ENCODE data around the gene EIPR1.

The EIPR1 gene

DNA sequence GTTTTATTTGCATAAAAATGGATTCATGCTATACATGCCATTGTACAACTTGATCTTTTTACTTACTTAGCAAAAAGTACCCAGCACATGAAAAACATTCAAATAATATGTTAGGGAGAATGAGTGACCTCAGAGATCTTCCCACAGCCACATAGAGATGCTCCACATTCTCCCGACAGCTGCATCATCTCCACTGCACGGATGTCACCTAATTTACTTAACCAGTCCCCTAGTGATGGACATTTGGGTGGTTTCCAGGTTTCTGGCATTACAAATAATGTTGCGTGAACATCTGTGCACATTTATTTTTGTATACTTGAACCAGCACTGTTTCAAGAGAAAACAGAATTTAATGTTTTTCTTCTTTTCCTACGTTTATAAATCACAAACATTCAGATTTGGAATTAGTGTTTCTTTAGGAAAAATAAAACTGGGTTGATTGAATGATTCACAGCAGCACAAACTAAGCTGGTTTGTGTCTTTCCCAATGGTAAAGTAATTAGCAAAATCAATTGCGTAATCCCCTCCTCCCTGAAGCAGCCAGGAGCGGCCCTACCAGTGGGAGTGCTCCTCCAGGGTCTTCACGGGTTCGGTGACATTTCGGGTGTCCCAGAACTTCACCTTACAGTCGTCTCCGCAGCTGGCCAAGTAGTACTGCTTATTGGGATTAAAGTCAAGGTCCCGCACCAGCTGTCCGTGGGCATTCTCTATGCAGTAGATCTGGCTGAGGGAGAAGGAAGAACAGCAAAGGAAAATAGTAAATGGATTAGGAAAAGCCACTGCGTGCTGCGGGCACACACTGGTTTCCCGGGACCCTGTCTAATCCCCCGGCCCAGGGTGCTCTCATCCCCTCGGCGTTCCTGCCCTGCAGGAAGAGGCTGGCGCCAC lies 183.9 kb downstream of the EIPR1 start:
- ChIA-PET POLR2A (no interaction called here), CTCF (no interaction called here)
- H3K4me1 ChIP-seq (ENCODE audit: control extremely low read depth in 1 of 4, control insufficient read depth in 4 of 4, insufficient read depth in 4 of 4, low read length in 3 of 4) = peaks cover 0 to 12% (median 3%) of the 10 kb centered on the region in 4 experiments
- over 99% methylated on average over 16 of the region's 20 CpGs for WGBS (ENCODE audit: insufficient coverage)
- no peaks in the 10 kb centered on the region for H3K27me3 ChIP-seq (replicated peaks in 2 of 5; ENCODE audit: control insufficient read depth in 4 of 5, insufficient read depth in 5 of 5, low read length in 4 of 5)
- H3K36me3 ChIP-seq (ENCODE audit: control insufficient read depth in 4 of 4, insufficient read depth in 4 of 4, low read length in 3 of 4) = peaks cover 5 to 65% (median 39%) of the 10 kb centered on the region in 4 experiments
- no peak overlapping the region for H3K4me3 ChIP-seq (ENCODE audit: control insufficient read depth in 1 of 7, extremely low read depth in 1 of 7, insufficient read depth in 4 of 7, low read depth in 2 of 7, low read length in 6 of 7)
- no peak for DNase-seq
- H3K27ac ChIP-seq (ENCODE audit: insufficient read depth in 1 of 2, low read depth in 1 of 2, low read length in 2 of 2, poor library complexity in 1 of 2, severe bottlenecking in 2 of 2) = no peak overlapping the region
- H3K9me3 ChIP-seq (ENCODE audit: control extremely low read depth in 1 of 5, control insufficient read depth in 4 of 5, insufficient read depth in 2 of 5, low read depth in 1 of 5, low read length in 4 of 5) = no peaks in the 10 kb centered on the region

DNA sequence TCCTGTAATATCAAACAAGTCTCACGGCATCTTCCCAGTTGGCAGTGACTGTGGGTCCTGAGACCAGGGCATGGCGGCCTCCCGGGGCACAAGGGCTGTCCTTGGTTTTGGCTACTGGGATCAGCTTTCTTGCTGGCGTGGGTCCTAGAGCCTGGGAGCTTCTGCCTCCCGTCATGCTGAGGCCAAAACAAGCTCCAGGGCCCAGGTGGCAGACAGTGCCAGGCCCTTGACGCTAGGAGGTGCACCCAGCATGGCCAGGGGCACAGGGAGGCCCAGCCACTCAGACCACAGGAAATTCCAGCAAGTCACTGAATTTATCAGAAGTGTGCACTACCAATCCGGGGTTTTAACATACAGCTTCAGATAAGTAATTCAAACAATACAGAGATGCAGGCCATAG lies 184.7 kb downstream of the EIPR1 start:
- CTCF ChIA-PET = no interaction called here
- Histone ChIP-seq H3K4me1 (ENCODE audit: control extremely low read depth in 1 of 4, control insufficient read depth in 4 of 4, insufficient read depth in 4 of 4, low read length in 3 of 4) (peaks cover 0 to 12% (median 3%) of the 10 kb centered on the region in 4 experiments), H3K4me3 (ENCODE audit: control insufficient read depth in 1 of 7, extremely low read depth in 1 of 7, insufficient read depth in 4 of 7, low read depth in 2 of 7, low read length in 6 of 7) (no peak overlapping the region), H3K27me3 (replicated peaks in 2 of 5; ENCODE audit: control insufficient read depth in 4 of 5, insufficient read depth in 5 of 5, low read length in 4 of 5) (no peaks in the 10 kb centered on the region), H3K9me3 (ENCODE audit: control extremely low read depth in 1 of 5, control insufficient read depth in 4 of 5, insufficient read depth in 2 of 5, low read depth in 1 of 5, low read length in 4 of 5) (no peaks in the 10 kb centered on the region), H3K36me3 (ENCODE audit: control insufficient read depth in 4 of 4, insufficient read depth in 4 of 4, low read length in 3 of 4) (peaks cover 5 to 72% (median 42%) of the 10 kb centered on the region in 4 experiments), H3K27ac (ENCODE audit: insufficient read depth in 1 of 2, low read depth in 1 of 2, low read length in 2 of 2, poor library complexity in 1 of 2, severe bottlenecking in 2 of 2) (no peak overlapping the region)
- WGBS (ENCODE audit: insufficient coverage) = 98% methylated on average over 6 of the region's 7 CpGs
- POLR2A ChIA-PET = no interaction called here
- DNase-seq = no peak

DNA sequence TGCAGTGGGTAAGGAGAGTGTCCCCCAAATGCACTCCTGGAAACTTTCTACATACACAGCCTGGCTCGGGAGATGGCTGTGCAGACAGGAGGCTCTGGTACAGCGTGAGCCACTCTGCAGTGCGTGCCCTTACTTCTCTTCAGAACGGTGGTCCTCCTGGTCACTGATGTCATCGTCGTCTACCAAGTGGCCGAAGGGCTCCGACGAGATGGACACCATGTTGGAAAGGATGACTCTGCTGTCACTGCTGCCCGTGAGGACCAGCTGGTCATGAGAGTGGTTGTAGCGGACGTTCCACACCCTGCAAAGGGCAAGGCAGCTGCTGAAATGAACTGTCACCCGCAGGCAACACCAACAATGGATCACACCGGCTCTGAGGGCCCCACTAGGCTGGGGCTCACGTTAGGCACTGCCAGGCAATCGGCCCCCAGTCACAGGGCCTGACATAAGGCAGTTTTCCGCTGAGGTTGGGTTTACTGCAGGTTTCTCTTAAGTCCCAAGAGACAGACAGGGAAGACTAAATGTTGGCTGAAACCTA lies 185.3 kb downstream of the EIPR1 start:
- Histone ChIP-seq H3K36me3 (ENCODE audit: control insufficient read depth in 4 of 4, insufficient read depth in 4 of 4, low read length in 3 of 4) (peaks cover 5 to 72% (median 42%) of the 10 kb centered on the region in 4 experiments), H3K27ac (ENCODE audit: insufficient read depth in 1 of 2, low read depth in 1 of 2, low read length in 2 of 2, poor library complexity in 1 of 2, severe bottlenecking in 2 of 2) (no peak overlapping the region), H3K9me3 (ENCODE audit: control extremely low read depth in 1 of 5, control insufficient read depth in 4 of 5, insufficient read depth in 2 of 5, low read depth in 1 of 5, low read length in 4 of 5) (no peaks in the 10 kb centered on the region), H3K4me3 (ENCODE audit: control insufficient read depth in 1 of 7, extremely low read depth in 1 of 7, insufficient read depth in 4 of 7, low read depth in 2 of 7, low read length in 6 of 7) (no peak overlapping the region), H3K27me3 (replicated peaks in 2 of 5; ENCODE audit: control insufficient read depth in 4 of 5, insufficient read depth in 5 of 5, low read length in 4 of 5) (no peaks in the 10 kb centered on the region), H3K4me1 (ENCODE audit: control extremely low read depth in 1 of 4, control insufficient read depth in 4 of 4, insufficient read depth in 4 of 4, low read length in 3 of 4) (peaks cover 0 to 12% (median 3%) of the 10 kb centered on the region in 4 experiments)
- DNase-seq = no peak
- WGBS (ENCODE audit: insufficient coverage) = 98% methylated on average over 17 of the region's 17 CpGs
- POLR2A ChIA-PET = no interaction called here
- CTCF ChIA-PET = no interaction called here

DNA sequence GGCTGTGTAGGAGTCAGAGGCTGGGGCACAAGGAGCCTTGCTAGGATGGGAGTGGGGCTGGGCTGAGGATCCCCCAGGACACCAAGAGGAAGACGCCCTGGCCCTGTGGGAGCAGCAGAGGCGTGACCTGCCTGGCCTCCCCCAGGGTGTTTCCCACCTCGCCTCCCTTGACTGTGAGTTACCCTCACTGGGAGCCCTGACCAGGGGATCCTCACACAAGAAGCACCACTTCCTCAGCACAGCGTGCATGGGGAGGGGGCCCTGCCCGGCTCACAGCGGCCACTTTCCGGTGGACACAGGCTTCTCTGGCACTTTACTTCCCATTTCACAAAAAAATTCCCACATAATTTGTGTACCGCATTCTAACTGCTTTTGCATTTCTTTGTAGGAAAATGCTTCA lies 187.7 kb downstream of the EIPR1 start:
- Histone ChIP-seq H3K27ac (ENCODE audit: insufficient read depth in 1 of 2, low read depth in 1 of 2, low read length in 2 of 2, poor library complexity in 1 of 2, severe bottlenecking in 2 of 2) (no peak overlapping the region), H3K9me3 (ENCODE audit: control extremely low read depth in 1 of 5, control insufficient read depth in 4 of 5, insufficient read depth in 2 of 5, low read depth in 1 of 5, low read length in 4 of 5) (no peaks in the 10 kb centered on the region), H3K36me3 (ENCODE audit: control insufficient read depth in 4 of 4, insufficient read depth in 4 of 4, low read length in 3 of 4) (peaks cover 5 to 66% (median 41%) of the 10 kb centered on the region in 4 experiments), H3K4me1 (ENCODE audit: control extremely low read depth in 1 of 4, control insufficient read depth in 4 of 4, insufficient read depth in 4 of 4, low read length in 3 of 4) (no peaks in the 10 kb centered on the region), H3K27me3 (replicated peaks in 2 of 5; ENCODE audit: control insufficient read depth in 4 of 5, insufficient read depth in 5 of 5, low read length in 4 of 5) (no peaks in the 10 kb centered on the region), H3K4me3 (ENCODE audit: control insufficient read depth in 1 of 7, extremely low read depth in 1 of 7, insufficient read depth in 4 of 7, low read depth in 2 of 7, low read length in 6 of 7) (no peak overlapping the region)
- WGBS (ENCODE audit: insufficient coverage) = 97% methylated on average over 4 of the region's 8 CpGs
- no peak for DNase-seq
- ChIA-PET CTCF (no interaction called here), POLR2A (no interaction called here)

DNA sequence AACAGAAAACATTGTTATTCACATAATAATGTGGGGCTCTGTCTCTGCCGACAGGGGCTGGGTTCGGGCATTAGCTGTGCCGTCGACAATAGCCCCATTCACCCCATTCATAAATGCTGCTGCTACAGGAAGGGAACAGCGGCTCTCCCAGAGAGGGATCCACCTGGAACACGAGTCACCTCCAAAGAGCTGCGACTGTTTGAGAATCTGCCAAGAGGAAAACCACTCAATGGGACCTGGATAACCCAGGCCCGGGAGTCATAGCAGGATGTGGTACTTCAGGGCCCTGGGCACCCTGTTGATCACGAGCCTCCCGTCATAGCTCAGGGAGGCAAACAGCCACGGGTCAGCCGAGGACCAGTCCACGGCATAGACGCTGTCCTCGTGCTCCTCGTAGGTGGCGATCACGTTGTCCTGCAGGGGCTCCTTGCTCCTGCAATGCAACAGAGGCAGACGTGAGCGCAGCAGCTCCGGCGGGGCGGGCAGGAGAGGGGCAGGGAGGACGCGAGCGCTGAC lies 188.5 kb downstream of the EIPR1 start:
- DNase-seq = no peak
- CTCF ChIA-PET = no interaction called here
- Histone ChIP-seq H3K4me1 (ENCODE audit: control extremely low read depth in 1 of 4, control insufficient read depth in 4 of 4, insufficient read depth in 4 of 4, low read length in 3 of 4) (no peaks in the 10 kb centered on the region), H3K9me3 (ENCODE audit: control extremely low read depth in 1 of 5, control insufficient read depth in 4 of 5, insufficient read depth in 2 of 5, low read depth in 1 of 5, low read length in 4 of 5) (no peaks in the 10 kb centered on the region), H3K27me3 (replicated peaks in 2 of 5; ENCODE audit: control insufficient read depth in 4 of 5, insufficient read depth in 5 of 5, low read length in 4 of 5) (no peaks in the 10 kb centered on the region), H3K4me3 (ENCODE audit: control insufficient read depth in 1 of 7, extremely low read depth in 1 of 7, insufficient read depth in 4 of 7, low read depth in 2 of 7, low read length in 6 of 7) (no peak overlapping the region), H3K27ac (ENCODE audit: insufficient read depth in 1 of 2, low read depth in 1 of 2, low read length in 2 of 2, poor library complexity in 1 of 2, severe bottlenecking in 2 of 2) (no peak overlapping the region), H3K36me3 (ENCODE audit: control insufficient read depth in 4 of 4, insufficient read depth in 4 of 4, low read length in 3 of 4) (peaks cover 3 to 59% (median 38%) of the 10 kb centered on the region in 4 experiments)
- 94% methylated on average over 21 of the region's 26 CpGs for WGBS (ENCODE audit: insufficient coverage)
- POLR2A ChIA-PET = no interaction called here

DNA sequence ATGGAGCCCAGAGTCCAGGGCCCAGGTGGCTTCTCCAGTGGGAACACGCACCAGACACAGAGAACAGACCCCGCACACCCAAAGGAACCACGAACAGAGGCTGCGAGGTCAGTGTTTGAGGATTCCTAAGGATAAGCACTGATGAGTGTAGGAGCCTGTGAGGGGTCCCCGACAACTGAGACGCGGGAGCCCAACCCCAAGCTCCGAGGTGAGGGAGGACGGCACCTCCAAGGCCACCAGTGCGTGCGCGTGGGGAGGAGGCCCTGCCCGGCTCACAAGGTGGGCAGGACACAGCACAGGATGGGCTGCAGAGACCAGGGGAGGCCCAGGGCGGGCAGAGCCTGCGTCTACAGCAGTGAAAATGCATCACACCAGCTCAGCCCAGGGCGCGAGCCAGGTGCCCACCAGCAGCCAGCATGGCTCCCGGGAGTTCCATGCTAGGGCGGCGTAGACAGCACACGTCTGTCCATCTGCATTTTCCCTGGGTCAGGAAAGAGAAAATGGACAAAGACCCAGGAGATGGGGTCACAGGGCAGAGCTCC lies 189.1 kb downstream of the EIPR1 start:
- CTCF ChIA-PET = no interaction called here

DNA sequence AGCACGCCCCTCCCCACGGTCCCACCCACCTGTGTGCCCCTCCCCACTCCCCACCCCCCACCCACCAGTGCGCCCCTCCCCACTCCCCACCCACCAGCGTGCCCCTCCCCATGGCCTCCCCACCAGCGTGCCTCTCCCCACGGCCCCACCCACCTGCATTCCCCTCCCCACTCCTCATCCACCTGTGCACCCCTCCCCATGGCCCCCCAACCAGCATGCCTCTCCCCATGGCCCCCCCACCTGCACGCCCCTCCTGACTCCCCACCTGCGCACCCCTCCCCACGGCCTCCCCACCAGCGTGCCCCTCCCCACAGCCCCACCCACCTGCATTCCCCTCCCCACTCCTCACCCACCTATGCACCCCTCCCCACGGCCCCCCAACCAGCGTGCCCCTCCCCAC lies 190.2 kb downstream of the EIPR1 start:
- peaks cover 3 to 46% (median 28%) of the 10 kb centered on the region in 4 experiments for H3K36me3 ChIP-seq (ENCODE audit: control insufficient read depth in 4 of 4, insufficient read depth in 4 of 4, low read length in 3 of 4)
- CTCF ChIA-PET = no interaction called here

More for the DNA sequence above, 189.1 kb downstream of the EIPR1 start:
- DNase-seq = no peak
- POLR2A ChIA-PET = no interaction called here
- Histone ChIP-seq H3K27me3 (replicated peaks in 2 of 5; ENCODE audit: control insufficient read depth in 4 of 5, insufficient read depth in 5 of 5, low read length in 4 of 5) (no peaks in the 10 kb centered on the region), H3K9me3 (ENCODE audit: control extremely low read depth in 1 of 5, control insufficient read depth in 4 of 5, insufficient read depth in 2 of 5, low read depth in 1 of 5, low read length in 4 of 5) (no peaks in the 10 kb centered on the region), H3K27ac (ENCODE audit: insufficient read depth in 1 of 2, low read depth in 1 of 2, low read length in 2 of 2, poor library complexity in 1 of 2, severe bottlenecking in 2 of 2) (no peak overlapping the region), H3K4me1 (ENCODE audit: control extremely low read depth in 1 of 4, control insufficient read depth in 4 of 4, insufficient read depth in 4 of 4, low read length in 3 of 4) (no peaks in the 10 kb centered on the region), H3K36me3 (ENCODE audit: control insufficient read depth in 4 of 4, insufficient read depth in 4 of 4, low read length in 3 of 4) (peaks cover 3 to 56% (median 34%) of the 10 kb centered on the region in 4 experiments), H3K4me3 (ENCODE audit: control insufficient read depth in 1 of 7, extremely low read depth in 1 of 7, insufficient read depth in 4 of 7, low read depth in 2 of 7, low read length in 6 of 7) (no peak overlapping the region)
- 99% methylated on average over 17 of the region's 21 CpGs for WGBS (ENCODE audit: insufficient coverage)

More for the DNA sequence above, 190.2 kb downstream of the EIPR1 start:
- no peak overlapping the region for H3K27ac ChIP-seq (ENCODE audit: insufficient read depth in 1 of 2, low read depth in 1 of 2, low read length in 2 of 2, poor library complexity in 1 of 2, severe bottlenecking in 2 of 2)
- no peaks in the 10 kb centered on the region for H3K4me1 ChIP-seq (ENCODE audit: control extremely low read depth in 1 of 4, control insufficient read depth in 4 of 4, insufficient read depth in 4 of 4, low read length in 3 of 4)
- H3K27me3 ChIP-seq (replicated peaks in 2 of 5; ENCODE audit: control insufficient read depth in 4 of 5, insufficient read depth in 5 of 5, low read length in 4 of 5) = no peaks in the 10 kb centered on the region
- no peak overlapping the region for H3K4me3 ChIP-seq (ENCODE audit: control insufficient read depth in 1 of 7, extremely low read depth in 1 of 7, insufficient read depth in 4 of 7, low read depth in 2 of 7, low read length in 6 of 7)
- no peak for DNase-seq
- WGBS (ENCODE audit: insufficient coverage) = 83% methylated on average over 1 of the region's 12 CpGs
- H3K9me3 ChIP-seq (ENCODE audit: control extremely low read depth in 1 of 5, control insufficient read depth in 4 of 5, insufficient read depth in 2 of 5, low read depth in 1 of 5, low read length in 4 of 5) = no peaks in the 10 kb centered on the region
- POLR2A ChIA-PET = interaction anchor here (0.5 kb wide), 1 partner anchor 14 kb away, joined by 4 read pairs; no protein-coding TSS in a partner anchor
